WTC11 (cell line): ENCODE results near the gene TSC22D3. TPM values are rescaled to one million over a fixed set of nuclear protein-coding genes. Genes with fewer than 3 reads are reported as not detected.

Experiments
- ATAC-seq: fragments of 200-7000 bp; cut with Tn5 transposase; 2 replicates; pipeline ENCODE4 v1.10.0; 2021; ENCODE audit warnings: mild to moderate bottlenecking, moderate library complexity
- CTCF ChIA-PET: fragments of 300-600 bp; sonication (Branson Sonifier 250); formaldehyde crosslinking; loops from one replicate; lab custom pipeline; 2021; ENCODE audit warnings: antibody characterized with exemption; lab: Charles Lee
- POLR2A ChIA-PET: fragments of 350-600 bp; sonication (Branson Sonifier 250); formaldehyde crosslinking; loops from one replicate; lab custom pipeline; 2021; ENCODE audit warnings: antibody characterized with exemption; lab: Charles Lee
- DNase-seq: peaks from one replicate; pipeline ENCODE4 v3.0.0; 2021; ENCODE audit warnings: low spot score
- H3K27ac Mint-ChIP-seq: 2 replicates; pipeline ENCODE4 v1.8.0; 2021; ENCODE audit warnings: mixed read lengths
- H3K27me3 Mint-ChIP-seq: 2 replicates; pipeline ENCODE4 v1.8.0; 2021; ENCODE audit warnings: low read depth, mild to moderate bottlenecking, moderate library complexity, mixed read lengths
- H3K36me3 Mint-ChIP-seq: 2 replicates; pipeline ENCODE4 v1.8.0; 2021; ENCODE audit warnings: mixed read lengths
- H3K4me1 Mint-ChIP-seq: 2 replicates; pipeline ENCODE4 v1.8.0; 2022; ENCODE audit warnings: mixed read lengths
- H3K4me3 Mint-ChIP-seq: 2 replicates; pipeline ENCODE4 v1.8.0; 2021; ENCODE audit warnings: mild to moderate bottlenecking, moderate library complexity, mixed read lengths
- H3K9me3 Mint-ChIP-seq: 2 replicates; pipeline ENCODE4 v1.8.0; 2021; ENCODE audit warnings: mixed read lengths
- CDX4 ChIP-seq: fragments of 250-450 bp; sonication (Bioruptor Pico); IDR thresholded peaks from 2 replicates; pipeline ENCODE4 v1.9.0; 2021; ENCODE audit warnings: moderate library complexity, mild to moderate bottlenecking, inconsistent platforms, borderline replicate concordance
- CREM ChIP-seq: sonication (generic); formaldehyde crosslinking; IDR thresholded peaks from 2 replicates; pipeline ENCODE4 v1.8.1; 2022; ENCODE audit warnings: mild to moderate bottlenecking, missing genetic modification reagents, moderate library complexity
- ESRRA ChIP-seq: sonication (generic); formaldehyde crosslinking; IDR thresholded peaks from 2 replicates; pipeline ENCODE4 v1.8.1; 2022; ENCODE audit warnings: mild to moderate bottlenecking, missing genetic modification reagents, borderline replicate concordance
- FOXK1 ChIP-seq: sonication (generic); formaldehyde crosslinking; IDR thresholded peaks from 2 replicates; pipeline ENCODE4 v1.8.0; 2022; ENCODE audit warnings: mild to moderate bottlenecking, moderate library complexity, missing genetic modification reagents
- GRHL2 ChIP-seq: fragments of 250-450 bp; sonication (Bioruptor Pico); IDR thresholded peaks from 2 replicates; pipeline ENCODE4 v1.8.0; 2022; ENCODE audit warnings: mild to moderate bottlenecking, moderate library complexity; ENCODE audit not compliant: insufficient replicate concordance, severe bottlenecking
- GTF2I ChIP-seq: fragments of 250-450 bp; sonication (Bioruptor Pico); conservative IDR thresholded peaks from 2 replicates; pipeline ENCODE4 v1.4.0; 2021; ENCODE audit warnings: mild to moderate bottlenecking
- HMGA2 ChIP-seq: fragments of 250-450 bp; sonication (Bioruptor Pico); IDR thresholded peaks from 2 replicates; pipeline ENCODE4 v1.4.0; 2021; ENCODE audit warnings: mild to moderate bottlenecking, moderate library complexity
- MXD4 ChIP-seq: fragments of 250-450 bp; sonication (Bioruptor Pico); IDR thresholded peaks from 2 replicates; pipeline ENCODE4 v1.8.0; 2021; ENCODE audit warnings: mild to moderate bottlenecking, moderate library complexity, borderline replicate concordance
- NFYB ChIP-seq: sonication (generic); formaldehyde crosslinking; conservative IDR thresholded peaks from 2 replicates; pipeline ENCODE4 v1.8.0; 2022; ENCODE audit warnings: low read depth, missing genetic modification reagents
- TCF7 ChIP-seq: sonication (generic); formaldehyde crosslinking; IDR thresholded peaks from 2 replicates; pipeline ENCODE4 v1.8.0; 2022; ENCODE audit warnings: mild to moderate bottlenecking, low read depth, missing genetic modification reagents, moderate library complexity
- ZNF121 ChIP-seq: sonication (generic); formaldehyde crosslinking; IDR thresholded peaks from 2 replicates; pipeline ENCODE4 v1.8.0; 2023; ENCODE audit warnings: missing genetic modification reagents
- ZNF396 ChIP-seq: fragments of 250-450 bp; sonication (Bioruptor Pico); IDR thresholded peaks from 2 replicates; pipeline ENCODE4 v1.8.0; 2021; ENCODE audit warnings: mild to moderate bottlenecking, moderate library complexity, borderline replicate concordance
- ZNF423 ChIP-seq: fragments of 250-450 bp; sonication (Bioruptor Pico); IDR thresholded peaks from 2 replicates; pipeline ENCODE4 v2.1.2; 2022; ENCODE audit warnings: mild to moderate bottlenecking, moderate library complexity
- ZNF425 ChIP-seq: fragments of 250-450 bp; sonication (Bioruptor Pico); conservative IDR thresholded peaks from 2 replicates; pipeline ENCODE4 v1.9.0; 2021; ENCODE audit warnings: mild to moderate bottlenecking
- ZNF532 ChIP-seq: fragments of 250-450 bp; sonication (Bioruptor Pico); IDR thresholded peaks from 2 replicates; pipeline ENCODE4 v1.9.0; 2021; ENCODE audit warnings: mild to moderate bottlenecking, borderline replicate concordance
- total RNA-seq: library from RNA; stranded (reverse); gene quantifications from 3 replicates; pipeline ENCODE4 v1.2.3, GENCODE V29; 2021

Gene TSC22D3
- total RNA-seq, 1 experiment from 2014 or later, result 15.7 TPM

GRCh38 chrX:107731831-107732502, 43.6 kb downstream of the TSC22D3 start (continued):
- TF ChIP-seq ZNF423 (CRISPR knock-in tag), result no peak
- no peak for TF ChIP-seq NFYB (CRISPR knock-in tag)
- no peak for TF ChIP-seq HMGA2 (CRISPR knock-in tag)
- TF ChIP-seq GRHL2 (CRISPR knock-in tag), result no peak
- no peak for TF ChIP-seq GTF2I
- no peak for TF ChIP-seq ESRRA (CRISPR knock-in tag)
- no peak for TF ChIP-seq ZNF396 (CRISPR knock-in tag)
- no peak for TF ChIP-seq CDX4
- TF ChIP-seq ZNF121, result no peak
- TF ChIP-seq FOXK1, result no peak

GRCh38 chrX:107730991-107731766, 44.4 kb downstream of the TSC22D3 start:
- Mint-ChIP-seq H3K4me3 (no peak overlapping the region), H3K9me3 (no peaks in the 10 kb centered on the region), H3K4me1 (peaks cover 48% of the 10 kb centered on the region), H3K36me3 (no peaks in the 10 kb centered on the region), H3K27me3 (no peaks in the 10 kb centered on the region), H3K27ac (peak overlapping the region; percentile 60; the same call in 1 of the 2 replicates)
- DNase-seq, result no peak
- CTCF ChIA-PET, result interaction anchor here (0.6 to 4.2 kb wide), 9 partner anchors 10 to 76 kb away, joined by 3 to 49 read pairs (median 7); partner anchors contain the start of genes NCBP2L and TSC22D3
- POLR2A ChIA-PET, result interaction anchor here (0.5 to 2.6 kb wide), 7 partner anchors 11 to 406 kb away, joined by 3 to 27 read pairs (median 4); partner anchors contain the start of genes PRPS1 and TSC22D3
- ATAC-seq, result no peak
- TF ChIP-seq MXD4 (CRISPR knock-in tag), result no peak
- no peak for TF ChIP-seq ZNF532

GRCh38 chrX:107730298-107730655, 45.3 kb downstream of the TSC22D3 start:
- ChIA-PET CTCF (interaction anchor here (1.3 to 4.2 kb wide), 5 partner anchors 13 to 71 kb away, joined by 6 to 49 read pairs (median 13); partner anchors contain the start of genes NCBP2L and TSC22D3), POLR2A (interaction anchor here (2.6 kb wide), 1 partner anchor 14 kb away, joined by 10 read pairs; no protein-coding TSS in a partner anchor)
- Mint-ChIP-seq H3K4me3 (no peak overlapping the region), H3K9me3 (no peaks in the 10 kb centered on the region), H3K27me3 (no peaks in the 10 kb centered on the region), H3K27ac (no peak overlapping the region), H3K4me1 (peaks cover 52% of the 10 kb centered on the region), H3K36me3 (no peaks in the 10 kb centered on the region)
- DNase-seq (no peak), ATAC-seq (no peak)
- TF ChIP-seq ZNF425, result no peak
- TF ChIP-seq TCF7 (CRISPR knock-in tag), result no peak
- no peak for TF ChIP-seq CREM (CRISPR knock-in tag)
